Cerebellar nuclear complex (tissue), 1 donor: ENCODE measurements around the gene SLC7A6OS.
"Not testable (repeated sequence)": the region's sequence is repeated elsewhere in the genome, so short reads cannot be mapped to it uniquely, and the experiment has no call there.

Experiments used
- DNase-seq, 2 experiments: peaks; one replicate each; lab custom pipeline; 2025; lab: John Stamatoyannopoulos, UW

The SLC7A6OS gene

GRCh38 chr16:68298907-68299561 lies 11.7 kb downstream of the SLC7A6OS start:
- peak in 1 of 2 experiments; percentile 21 for DNase-seq

GRCh38 chr16:68298312-68298711 lies 12.4 kb downstream of the SLC7A6OS start:
- no peak for DNase-seq

- no peak for DNase-seq
Observed at GRCh38 chr16:68297908-68298307, 12.8 kb downstream of the SLC7A6OS start.

GRCh38 chr16:68296693-68297092 lies 14.1 kb downstream of the SLC7A6OS start:
- no peak for DNase-seq

- no peak for DNase-seq
Observed at GRCh38 chr16:68296291-68296690, 14.5 kb downstream of the SLC7A6OS start.

- no peak for DNase-seq
Observed at GRCh38 chr16:68292425-68292824, 18.3 kb downstream of the SLC7A6OS start.

- DNase-seq = no peak
Observed at GRCh38 chr16:68291227-68291626, 19.5 kb downstream of the SLC7A6OS start.

- DNase-seq = no peak
Observed at GRCh38 chr16:68290450-68290849, 20.3 kb downstream of the SLC7A6OS start.

GRCh38 chr16:68289621-68290329 lies 21.0 kb downstream of the SLC7A6OS start:
- no peak for DNase-seq

GRCh38 chr16:68289202-68289601 lies 21.5 kb downstream of the SLC7A6OS start:
- no peak for DNase-seq

- DNase-seq = not testable (repeated sequence)
Observed at GRCh38 chr16:68288796-68289195, 21.9 kb downstream of the SLC7A6OS start.

GRCh38 chr16:68288252-68288650 lies 22.5 kb downstream of the SLC7A6OS start:
- DNase-seq = no peak

GRCh38 chr16:68287276-68288251 lies 23.2 kb downstream of the SLC7A6OS start:
- DNase-seq = no peak

- no peak for DNase-seq
Observed at GRCh38 chr16:68286153-68287074, 24.3 kb downstream of the SLC7A6OS start.

GRCh38 chr16:68285683-68286082 lies 25.1 kb downstream of the SLC7A6OS start:
- no peak for DNase-seq

- DNase-seq = no peak
Observed at GRCh38 chr16:68284847-68285246, 25.9 kb downstream of the SLC7A6OS start.

GRCh38 chr16:68283801-68284598 lies 26.7 kb downstream of the SLC7A6OS start:
- no peak for DNase-seq

GRCh38 chr16:68283346-68283745 lies 27.4 kb downstream of the SLC7A6OS start:
- no peak for DNase-seq

GRCh38 chr16:68282064-68282452 lies 28.7 kb downstream of the SLC7A6OS start:
- no peak for DNase-seq

GRCh38 chr16:68281368-68282063 lies 29.2 kb downstream of the SLC7A6OS start:
- no peak for DNase-seq
